KMS-11 (cell line): ENCODE data around the gene BTBD8.

ENCODE experiments used
- H2AFZ ChIP-seq: fragments of 200-600 bp; sonication (generic); 2 replicates; pipeline ENCODE4 v1.6.1; 2016; ENCODE audit warnings: antibody characterized with exemption, mixed run types, low read depth
- H3K27ac ChIP-seq: fragments of 200-600 bp; sonication (generic); 2 replicates; pipeline ENCODE4 v1.6.1; 2016; ENCODE audit warnings: mild to moderate bottlenecking, mixed run types
- H3K27me3 ChIP-seq: fragments of 200-600 bp; sonication (generic); 2 replicates; pipeline ENCODE4 v1.6.1; 2017; ENCODE audit warnings: mild to moderate bottlenecking, low read depth, mixed run types, moderate library complexity; ENCODE audit not compliant: insufficient read depth
- H3K36me3 ChIP-seq: fragments of 200-600 bp; sonication (generic); 2 replicates; pipeline ENCODE4 v1.6.1; 2017; ENCODE audit warnings: mild to moderate bottlenecking, mixed run types; ENCODE audit not compliant: insufficient read depth
- H3K4me1 ChIP-seq: fragments of 200-600 bp; sonication (generic); 2 replicates; pipeline ENCODE4 v1.6.1; 2016; ENCODE audit warnings: mild to moderate bottlenecking, low read depth, mixed run types; ENCODE audit not compliant: poor library complexity, severe bottlenecking
- H3K4me2 ChIP-seq: fragments of 200-600 bp; sonication (generic); 2 replicates; pipeline ENCODE4 v1.7.0; 2016; ENCODE audit warnings: mild to moderate bottlenecking, mixed run types
- H3K4me3 ChIP-seq: fragments of 200-600 bp; sonication (generic); IDR thresholded peaks from 2 replicates; pipeline ENCODE4 v1.6.1; 2017; ENCODE audit warnings: low read depth, low read length, mixed read lengths; ENCODE audit not compliant: insufficient read depth
- H3K79me2 ChIP-seq: fragments of 200-600 bp; sonication (generic); 2 replicates; pipeline ENCODE4 v1.6.1; 2016; ENCODE audit warnings: low read depth, mixed run types; ENCODE audit not compliant: insufficient read depth
- H3K9ac ChIP-seq: fragments of 200-600 bp; sonication (generic); 2 replicates; pipeline ENCODE4 v1.6.1; 2016; ENCODE audit warnings: mild to moderate bottlenecking, mixed run types
- H4K20me1 ChIP-seq: fragments of 200-600 bp; sonication (generic); 2 replicates; pipeline ENCODE4 v1.6.1; 2016; ENCODE audit warnings: mild to moderate bottlenecking, mixed run types; ENCODE audit not compliant: insufficient read depth
- TF ChIP-seq, protein P1 (sequence below): fragments of 200-600 bp; sonication (generic); conservative IDR thresholded peaks from 2 replicates; pipeline ENCODE4 v1.6.1; 2017; ENCODE audit warnings: low read depth, mild to moderate bottlenecking, antibody characterized with exemption, low read length, moderate library complexity, mixed read lengths

BTBD8 gene

DNA sequence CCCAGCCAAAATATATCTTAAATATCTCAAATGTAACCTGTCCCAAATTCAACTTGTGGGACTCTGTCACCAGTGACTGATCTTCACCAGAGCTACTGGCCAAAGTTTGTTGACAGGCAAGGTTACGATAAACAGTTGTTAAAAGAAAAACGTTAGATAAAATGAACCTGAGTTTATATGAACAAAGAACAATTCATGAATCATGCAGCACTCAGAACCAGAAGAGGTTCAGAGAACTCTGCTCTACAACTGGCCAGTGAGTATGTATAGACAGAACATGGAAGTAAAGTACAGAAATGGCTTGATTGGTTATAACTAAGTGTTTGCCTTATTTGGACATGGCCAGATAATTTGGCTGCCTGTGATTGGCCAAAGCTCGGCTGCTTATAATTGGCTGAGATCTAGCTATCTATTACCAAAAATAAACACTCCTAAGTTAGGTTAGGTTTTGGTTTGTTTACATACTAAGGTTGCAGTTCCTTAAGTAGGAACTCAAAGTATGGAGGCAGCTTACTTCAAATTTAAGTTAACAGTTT is 25.5 kb downstream of the BTBD8 start:
- Histone ChIP-seq H4K20me1 (no peaks in the 10 kb centered on the region), H3K27me3 (no peaks in the 10 kb centered on the region), H3K27ac (no peak overlapping the region), H3K36me3 (no peaks in the 10 kb centered on the region), H3K4me2 (no peak overlapping the region), H3K79me2 (no peaks in the 10 kb centered on the region), H2AFZ (no peak overlapping the region), H3K9ac (no peak overlapping the region), H3K4me1 (no peaks in the 10 kb centered on the region), H3K4me3 (no peak overlapping the region)
- TF ChIP-seq, protein P1, sequence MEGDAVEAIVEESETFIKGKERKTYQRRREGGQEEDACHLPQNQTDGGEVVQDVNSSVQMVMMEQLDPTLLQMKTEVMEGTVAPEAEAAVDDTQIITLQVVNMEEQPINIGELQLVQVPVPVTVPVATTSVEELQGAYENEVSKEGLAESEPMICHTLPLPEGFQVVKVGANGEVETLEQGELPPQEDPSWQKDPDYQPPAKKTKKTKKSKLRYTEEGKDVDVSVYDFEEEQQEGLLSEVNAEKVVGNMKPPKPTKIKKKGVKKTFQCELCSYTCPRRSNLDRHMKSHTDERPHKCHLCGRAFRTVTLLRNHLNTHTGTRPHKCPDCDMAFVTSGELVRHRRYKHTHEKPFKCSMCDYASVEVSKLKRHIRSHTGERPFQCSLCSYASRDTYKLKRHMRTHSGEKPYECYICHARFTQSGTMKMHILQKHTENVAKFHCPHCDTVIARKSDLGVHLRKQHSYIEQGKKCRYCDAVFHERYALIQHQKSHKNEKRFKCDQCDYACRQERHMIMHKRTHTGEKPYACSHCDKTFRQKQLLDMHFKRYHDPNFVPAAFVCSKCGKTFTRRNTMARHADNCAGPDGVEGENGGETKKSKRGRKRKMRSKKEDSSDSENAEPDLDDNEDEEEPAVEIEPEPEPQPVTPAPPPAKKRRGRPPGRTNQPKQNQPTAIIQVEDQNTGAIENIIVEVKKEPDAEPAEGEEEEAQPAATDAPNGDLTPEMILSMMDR: no peak

DNA sequence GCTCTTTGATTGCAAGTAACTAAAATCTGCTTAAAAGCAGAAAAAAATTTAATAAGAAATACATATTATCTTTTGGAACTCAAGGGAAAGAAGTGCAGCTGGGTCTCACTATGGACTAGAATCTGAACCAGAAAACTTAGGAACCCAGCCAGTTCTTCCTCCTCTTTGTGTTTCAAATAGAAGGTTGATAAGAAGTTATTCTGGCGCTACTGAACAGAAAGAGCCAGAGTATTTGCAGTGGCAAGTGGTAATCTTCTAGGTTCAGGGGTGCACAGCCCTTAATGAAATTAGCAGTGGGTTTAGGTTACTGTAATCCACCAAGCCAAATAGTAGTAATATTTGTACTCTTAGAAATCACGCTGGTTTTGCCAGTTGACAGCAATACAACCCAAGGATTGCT is 28.5 kb downstream of the BTBD8 start:
- H3K27ac ChIP-seq: no peak overlapping the region
- TF ChIP-seq, protein P1: no peak
- H3K9ac ChIP-seq: no peak overlapping the region
- H3K4me3 ChIP-seq: no peak overlapping the region
- no peak overlapping the region for H3K4me2 ChIP-seq
- H3K4me1 ChIP-seq: no peaks in the 10 kb centered on the region
- H2AFZ ChIP-seq: no peak overlapping the region
- no peaks in the 10 kb centered on the region for H3K36me3 ChIP-seq
- no peaks in the 10 kb centered on the region for H3K79me2 ChIP-seq
- H4K20me1 ChIP-seq: no peaks in the 10 kb centered on the region
- H3K27me3 ChIP-seq: no peaks in the 10 kb centered on the region

DNA sequence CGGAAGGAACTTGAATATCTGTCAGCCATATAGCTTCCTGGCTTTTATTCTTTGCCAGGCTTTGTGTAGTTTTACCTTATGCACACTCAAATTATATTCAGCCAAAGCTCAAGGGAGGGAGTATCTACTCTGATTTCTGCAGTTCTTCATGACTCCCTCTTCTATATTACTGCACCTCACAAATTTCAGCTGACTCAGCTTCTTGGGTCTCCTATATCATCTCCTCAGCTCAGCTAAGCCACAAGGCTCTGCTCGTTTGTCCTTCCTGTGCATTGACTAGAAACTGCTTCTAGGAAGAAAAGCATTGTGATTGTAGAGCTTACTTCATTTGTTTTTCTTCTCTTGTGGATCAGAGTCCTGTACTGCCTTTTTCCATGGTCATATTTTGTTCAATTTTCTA is 37.4 kb downstream of the BTBD8 start:
- H3K4me1 ChIP-seq: no peaks in the 10 kb centered on the region
- no peaks in the 10 kb centered on the region for H3K27me3 ChIP-seq
- no peaks in the 10 kb centered on the region for H3K79me2 ChIP-seq
- H3K4me3 ChIP-seq: no peak overlapping the region
- no peak overlapping the region for H3K4me2 ChIP-seq
- no peak overlapping the region for H3K9ac ChIP-seq
- H3K27ac ChIP-seq: no peak overlapping the region
- H3K36me3 ChIP-seq: no peaks in the 10 kb centered on the region
- TF ChIP-seq, protein P1: no peak
- no peaks in the 10 kb centered on the region for H4K20me1 ChIP-seq
- no peak overlapping the region for H2AFZ ChIP-seq

DNA sequence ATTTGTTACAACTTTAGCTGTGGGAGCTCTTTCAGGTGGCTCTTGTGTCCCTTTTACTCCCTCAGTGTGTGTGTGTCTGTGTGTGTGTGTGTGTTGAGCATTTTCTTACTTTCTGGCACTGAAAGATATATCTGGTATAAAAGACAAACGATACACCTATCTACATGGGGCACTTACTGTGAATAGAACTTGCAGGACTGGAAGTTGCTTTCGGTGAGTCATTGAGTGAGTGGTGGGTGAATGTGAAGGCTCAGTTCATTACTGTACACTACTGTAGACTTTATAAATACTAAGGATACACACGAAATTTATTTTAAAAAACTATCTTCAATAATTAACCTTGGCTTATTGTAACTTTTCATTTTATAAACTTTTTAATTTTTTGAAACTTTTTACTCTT is 38.7 kb downstream of the BTBD8 start:
- no peaks in the 10 kb centered on the region for H4K20me1 ChIP-seq
- H3K4me1 ChIP-seq: no peaks in the 10 kb centered on the region
- TF ChIP-seq, protein P1: no peak
- no peak overlapping the region for H3K4me2 ChIP-seq
- H3K27ac ChIP-seq: no peak overlapping the region
- no peaks in the 10 kb centered on the region for H3K79me2 ChIP-seq
- no peak overlapping the region for H2AFZ ChIP-seq
- no peaks in the 10 kb centered on the region for H3K27me3 ChIP-seq
- no peak overlapping the region for H3K4me3 ChIP-seq
- H3K36me3 ChIP-seq: no peaks in the 10 kb centered on the region
- no peak overlapping the region for H3K9ac ChIP-seq
